Limb (tissue), 2 donors: Measurements from ENCODE around the gene KHNYN.

ENCODE experiments used
- DNase-seq, 2 donors: peaks; one replicate each; pipeline ENCODE4 v3.0.0-alpha.2; 2016; ENCODE audit errors: extremely low spot score in 2 of 2

KHNYN gene

GRCh38 chr14:24422261-24422660, 7.5 kb upstream of the KHNYN start:
- DNase-seq: no peak

GRCh38 chr14:24422694-24423601, 6.8 kb upstream of the KHNYN start:
- DNase-seq: no peak

- DNase-seq: peak in 1 of 2 donors; percentile 35
Observed at GRCh38 chr14:24425704-24426103, 4.0 kb upstream of the KHNYN start.

GRCh38 chr14:24426150-24426911, 3.4 kb upstream of the KHNYN start:
- no peak for DNase-seq

GRCh38 chr14:24426912-24427536, 2.7 kb upstream of the KHNYN start:
- DNase-seq: no peak

- DNase-seq: no peak
Observed at GRCh38 chr14:24427537-24428508, 1.9 kb upstream of the KHNYN start.

GRCh38 chr14:24428628-24429394, 943 bp upstream of the KHNYN start:
- no peak for DNase-seq

- DNase-seq: peak; percentile 72 to 88
Observed at GRCh38 chr14:24430143-24430681, 458 bp downstream of the KHNYN start.

GRCh38 chr14:24430682-24431568, 1.2 kb downstream of the KHNYN start:
- DNase-seq: no peak

- DNase-seq: peak; percentile 90
Observed at GRCh38 chr14:24431569-24432258, 2.0 kb downstream of the KHNYN start.

GRCh38 chr14:24432259-24433131, 2.7 kb downstream of the KHNYN start:
- DNase-seq: no peak

- no peak for DNase-seq
Observed at GRCh38 chr14:24434036-24434435, 4.3 kb downstream of the KHNYN start.

- DNase-seq: no peak
Observed at GRCh38 chr14:24434676-24435075, 4.9 kb downstream of the KHNYN start.

- no peak for DNase-seq
Observed at GRCh38 chr14:24435192-24435810, 5.5 kb downstream of the KHNYN start.

GRCh38 chr14:24435998-24436354, 6.2 kb downstream of the KHNYN start:
- DNase-seq: no peak

GRCh38 chr14:24436355-24437019, 6.7 kb downstream of the KHNYN start:
- peak in 1 of 2 donors; percentile 74 for DNase-seq
